Endothelial cell of umbilical vein (primary cell): ENCODE data around the gene LAMTOR4.

Experiments
- CTCF ChIP-seq, 2 donors: IDR thresholded peaks; 1 replicate in 1 of 2; 2 replicates in 1 of 2; pipeline ENCODE4 v1.5.1; 2011; ENCODE audit warnings: low read length in 2 of 2, mild to moderate bottlenecking in 2 of 2, moderate library complexity in 2 of 2, control low read depth in 1 of 2, inconsistent platforms in 1 of 2, low read depth in 1 of 2; ENCODE audit not compliant: insufficient read depth in 1 of 2; ENCODE audit errors: extremely low read depth in 1 of 2
- EZH2 ChIP-seq: IDR thresholded peaks from 2 replicates; pipeline ENCODE4 v1.6.1; 2012; ENCODE audit warnings: borderline replicate concordance, low read depth, mild to moderate bottlenecking, moderate library complexity, low read length, inconsistent platforms; ENCODE audit not compliant: severe bottlenecking
- JUN ChIP-seq: IDR thresholded peaks from 2 replicates; pipeline ENCODE4 v1.6.1; 2011; ENCODE audit warnings: borderline replicate concordance, low read depth; ENCODE audit not compliant: insufficient read length, insufficient read depth
- MAX ChIP-seq: IDR thresholded peaks from 2 replicates; pipeline ENCODE4 v1.6.1; 2011; ENCODE audit not compliant: insufficient read depth, insufficient read length
- POLR2A ChIP-seq: IDR thresholded peaks from 2 replicates; pipeline ENCODE4 v1.6.1; 2012; ENCODE audit warnings: low read depth, mild to moderate bottlenecking, control low read depth, low read length

- TF ChIP-seq CTCF (IDR thresholded peaks at IDR 0.05; ENCODE audit: extremely low read depth in 1 of 2, insufficient read depth in 1 of 2, low read depth in 1 of 2, low read length in 2 of 2) (no peak), JUN (no peak), POLR2A (peak; percentile 28), EZH2 (no peak), MAX (no peak)
These were observed 19.2 kb downstream of the LAMTOR4 start for GRCh38 chr7:100167912-100168323.
